ENCODE data around the gene NDUFAF4.

Gene NDUFAF4

GRCh38 chr6:96897396-96898240, at the start of gene NDUFAF4:
TSS of gene NDUFAF4 (minus strand) at chr6:96897891. CDS start at chr6:96897801, 90 bp downstream.
- peak; percentile 97 for DNase-seq

DNA sequence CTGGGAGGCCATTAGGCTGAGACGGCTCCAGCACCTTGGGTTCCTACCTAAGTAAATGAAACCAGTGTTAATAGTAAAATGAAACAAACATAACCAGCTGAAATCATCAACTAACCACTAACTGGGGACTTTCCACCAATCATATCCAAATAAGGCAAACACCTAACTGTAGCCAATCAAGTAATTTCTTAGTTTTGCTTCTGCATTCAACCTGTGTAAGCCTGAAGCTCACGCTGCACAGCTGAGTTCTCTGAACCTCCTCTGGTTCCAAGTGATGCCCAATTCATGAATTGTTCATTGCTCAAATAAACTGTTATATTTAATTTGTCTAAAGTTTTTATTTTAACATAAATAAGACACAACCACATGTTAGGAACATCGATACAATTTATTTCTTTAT, 49.4 kb upstream of the NDUFAF4 start:
- DNase-seq: peak; percentile 50

- DNase-seq: no peak
Measured at GRCh38 chr6:96943555-96944215, 46.0 kb upstream of the NDUFAF4 start.

DNA sequence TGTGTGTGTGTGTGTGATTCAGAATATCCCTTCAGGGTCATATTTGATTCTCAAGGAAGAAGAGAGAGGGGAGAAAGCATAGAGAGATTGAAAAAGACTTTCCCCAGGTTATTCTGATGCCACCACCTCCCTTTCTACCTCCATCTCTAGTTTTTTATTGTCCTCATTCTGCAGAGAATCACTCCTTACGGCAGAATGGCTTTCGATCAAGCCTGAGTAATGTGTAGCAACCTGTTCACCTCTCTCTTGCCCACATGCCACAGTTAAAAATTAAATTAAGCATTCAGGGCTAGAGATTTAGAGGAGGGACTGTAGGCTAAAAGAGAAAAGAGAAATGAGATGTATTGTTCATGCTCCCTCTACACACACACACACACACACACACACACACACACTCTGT, 45.0 kb upstream of the NDUFAF4 start:
- DNase-seq: no peak

DNA sequence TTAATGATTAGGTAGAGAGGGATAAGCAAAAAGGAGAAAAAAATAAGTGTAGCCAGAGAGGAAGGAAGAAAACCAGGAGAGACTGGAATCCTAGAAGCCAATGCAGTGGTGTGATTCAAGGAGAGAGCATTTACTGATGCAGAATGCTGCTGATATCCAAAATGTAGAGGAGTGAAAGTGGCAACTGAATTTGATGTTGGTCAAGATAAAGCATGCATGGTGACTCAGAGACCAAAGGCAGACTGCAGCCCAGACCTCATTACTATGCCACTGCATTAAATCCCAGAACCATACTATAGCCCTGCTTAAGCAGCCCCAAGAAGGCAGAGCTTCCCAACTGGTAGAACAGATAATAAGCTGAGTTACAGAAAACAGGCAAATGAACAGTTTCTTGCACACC, 42.6 kb upstream of the NDUFAF4 start:
- DNase-seq: no peak

GRCh38 chr6:96939007-96939805, 41.5 kb upstream of the NDUFAF4 start:
- DNase-seq: peak; percentile 18

DNA sequence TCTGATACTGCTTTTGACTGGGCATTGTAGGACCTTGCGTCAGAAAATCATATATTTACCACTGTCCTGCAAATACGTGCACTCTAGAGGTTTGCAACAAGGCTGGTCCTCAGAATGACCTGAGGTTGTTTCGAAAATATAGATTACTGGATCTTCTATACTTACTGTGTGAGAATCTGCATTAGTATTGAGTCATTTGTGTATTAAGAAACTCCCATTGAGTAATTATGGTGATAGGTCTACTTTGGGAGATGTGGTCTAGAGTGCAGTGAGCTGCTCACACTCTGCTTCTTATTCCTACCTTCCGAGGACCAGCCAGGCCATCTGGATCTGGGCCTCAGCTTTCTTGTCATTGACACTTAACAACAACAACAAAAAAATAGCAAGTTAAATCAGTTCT, 36.4 kb upstream of the NDUFAF4 start:
- no peak for DNase-seq

- no peak for DNase-seq
Measured at GRCh38 chr6:96931198-96931597, 33.5 kb upstream of the NDUFAF4 start.

- no peak for DNase-seq
Measured at GRCh38 chr6:96929741-96930140, 32.0 kb upstream of the NDUFAF4 start.

GRCh38 chr6:96927660-96928059, 30.0 kb upstream of the NDUFAF4 start:
- DNase-seq: no peak

- DNase-seq: no peak
Measured at GRCh38 chr6:96926425-96926824, 28.7 kb upstream of the NDUFAF4 start.

DNA sequence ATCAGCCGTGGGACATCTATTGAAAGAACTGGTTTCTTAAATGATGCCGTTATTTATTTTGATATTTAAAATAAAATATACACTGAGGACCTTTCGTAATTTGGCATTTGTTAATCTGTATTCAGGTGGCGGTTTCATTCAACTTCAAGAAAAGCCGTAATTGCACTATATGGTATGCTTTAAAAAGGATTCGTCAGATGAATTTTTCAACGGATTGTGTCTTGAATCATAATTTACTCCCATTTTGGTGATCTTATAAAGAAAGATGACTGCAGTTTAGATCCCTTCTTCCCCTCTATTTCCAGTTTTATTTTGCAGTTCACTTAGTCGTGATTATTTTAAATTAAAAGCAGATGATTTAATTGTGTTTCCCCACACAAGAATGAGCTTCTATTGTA, 27.6 kb upstream of the NDUFAF4 start:
- no peak for DNase-seq

- DNase-seq: peak; percentile 45
Measured at GRCh38 chr6:96923871-96924493, 26.3 kb upstream of the NDUFAF4 start.

GRCh38 chr6:96923400-96923799, 25.7 kb upstream of the NDUFAF4 start:
- DNase-seq: no peak

GRCh38 chr6:96917098-96917497, 19.4 kb upstream of the NDUFAF4 start:
- DNase-seq: no peak

- DNase-seq: no peak
Measured at GRCh38 chr6:96913621-96914020, 15.9 kb upstream of the NDUFAF4 start.

DNA sequence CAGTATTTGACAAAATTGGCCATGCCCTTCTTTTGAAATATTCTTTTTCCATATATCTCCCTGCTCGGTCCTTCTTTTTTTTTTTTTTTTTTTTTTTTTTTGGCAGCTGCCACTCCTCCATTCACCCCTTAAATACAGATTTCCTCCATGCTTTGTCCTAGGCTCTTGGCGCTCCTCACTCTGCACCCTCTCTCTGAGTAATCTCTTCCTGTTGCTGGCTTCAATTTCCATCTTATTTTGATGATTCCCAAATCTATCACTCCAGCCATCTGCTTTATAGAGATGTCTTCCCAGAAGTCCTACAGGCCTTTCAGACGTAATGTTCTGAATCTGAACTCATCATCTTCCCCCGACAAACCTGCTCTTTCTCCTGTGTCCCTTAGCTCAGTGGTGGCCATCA, 14.1 kb upstream of the NDUFAF4 start:
- DNase-seq: no peak

DNA sequence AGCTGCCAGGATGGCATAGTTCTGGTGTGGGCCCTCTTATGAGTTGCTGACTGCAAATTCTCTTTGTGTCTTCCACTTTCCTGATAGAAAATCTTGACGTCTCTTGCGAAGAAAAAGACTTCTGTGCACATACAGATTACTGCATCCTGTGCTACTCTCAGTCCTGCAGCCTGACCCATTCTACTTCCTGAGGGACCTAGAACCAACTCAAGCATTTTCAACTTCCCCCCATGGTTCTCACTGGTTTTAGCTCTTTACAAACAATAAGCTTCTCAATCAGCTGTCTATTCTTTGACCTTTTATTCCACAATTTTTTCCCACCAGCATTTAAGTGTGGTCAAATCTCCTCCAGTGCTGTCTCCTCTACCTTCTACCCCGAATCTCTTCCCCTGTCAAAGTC, 13.5 kb upstream of the NDUFAF4 start:
- no peak for DNase-seq

GRCh38 chr6:96909811-96910210, 12.1 kb upstream of the NDUFAF4 start:
- no peak for DNase-seq

DNA sequence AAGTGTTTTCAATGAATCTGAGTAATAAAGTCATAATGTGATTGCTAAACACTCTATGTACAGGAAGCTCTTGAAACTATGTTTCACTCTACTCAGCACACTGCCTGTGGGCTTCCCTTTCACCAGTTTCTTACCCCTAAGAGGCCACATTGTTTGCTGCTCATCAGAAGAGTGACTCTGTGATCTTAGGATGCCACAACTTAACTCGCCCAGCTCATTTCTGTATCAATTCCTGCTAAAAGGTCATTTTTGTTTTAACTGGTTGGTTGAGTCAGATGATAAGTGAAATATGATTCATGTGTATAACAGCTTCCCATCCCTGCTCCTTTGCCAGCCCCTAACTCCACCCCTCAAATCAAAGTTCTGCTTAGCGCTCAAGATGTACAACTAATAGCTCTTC, 9.8 kb upstream of the NDUFAF4 start:
- DNase-seq: peak; percentile 90

DNA sequence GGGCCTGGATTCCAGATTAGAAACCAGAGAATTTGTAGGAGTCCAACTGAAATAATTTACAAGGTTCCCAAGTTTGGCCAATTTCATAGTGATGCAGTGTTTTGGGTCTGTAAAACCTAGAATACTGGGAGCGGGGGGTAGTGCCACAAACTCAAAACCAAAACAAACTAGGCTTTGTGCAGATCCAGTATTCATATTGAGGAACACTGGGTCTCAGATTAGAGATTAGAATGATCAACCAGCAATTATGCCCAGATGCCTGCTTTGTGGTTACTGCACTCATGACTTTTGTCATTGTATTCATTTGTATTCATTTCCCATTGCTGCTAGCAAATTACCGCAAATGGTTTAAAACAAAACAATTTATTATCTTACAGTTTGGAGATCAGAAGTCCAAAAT, 3.2 kb upstream of the NDUFAF4 start:
- no peak for DNase-seq

DNA sequence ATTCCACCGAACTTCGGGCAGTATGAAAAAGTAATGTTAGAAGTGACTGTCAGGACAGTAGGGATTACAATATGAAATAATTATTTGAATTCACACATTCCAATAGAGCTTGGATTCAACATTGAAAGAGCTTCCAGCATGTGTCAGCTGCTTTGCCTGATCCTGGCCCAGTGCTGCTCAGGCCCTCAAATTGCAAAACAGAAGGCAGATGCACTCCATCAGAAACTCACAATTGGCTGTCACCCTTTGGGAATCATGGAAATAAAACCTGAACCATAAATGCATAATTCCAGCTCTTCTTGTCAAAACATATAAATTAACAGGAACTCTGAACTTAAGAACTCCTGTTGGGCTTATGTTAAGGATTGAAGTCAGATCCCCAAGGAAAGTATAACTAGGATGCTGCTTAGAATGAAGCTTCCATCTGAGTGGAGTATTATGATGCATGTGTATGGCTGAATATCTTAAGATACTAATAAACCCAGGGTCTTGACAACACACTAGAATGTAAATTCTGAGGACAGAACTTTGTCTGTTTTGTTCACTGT, 1.8 kb upstream of the NDUFAF4 start:
- DNase-seq: no peak

DNA sequence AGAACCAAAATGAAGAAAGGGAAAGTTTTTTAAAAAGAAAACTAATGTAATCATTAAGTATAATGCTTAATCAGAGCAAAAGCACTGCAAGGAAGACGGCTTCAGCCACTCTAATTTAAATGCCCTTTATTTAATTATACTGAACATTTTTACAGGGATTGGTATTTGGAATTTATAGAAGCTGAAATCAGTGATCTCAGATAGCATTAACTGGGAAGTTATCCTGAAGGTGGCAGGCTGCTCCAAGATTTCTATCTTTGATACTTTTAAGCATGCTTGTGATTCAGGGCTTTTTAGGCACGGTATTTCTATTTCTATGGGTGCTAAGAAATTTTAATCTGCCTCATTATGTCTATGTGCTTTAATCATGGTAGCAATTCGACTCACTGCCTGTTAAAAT, 1.3 kb upstream of the NDUFAF4 start:
- no peak for DNase-seq

Measured in activated CD4-positive, alpha-beta T cell treated with anti-CD3 and anti-CD28 coated beads, Interleukin-2, Interleukin-6, amounts not matched to agents 100 ng/mL and 50 ng/mL, durations not matched to agents 16 hours and 8 hours (primary cell).